ENCODE measurements around the gene PRSS33.

The PRSS33 gene

DNA sequence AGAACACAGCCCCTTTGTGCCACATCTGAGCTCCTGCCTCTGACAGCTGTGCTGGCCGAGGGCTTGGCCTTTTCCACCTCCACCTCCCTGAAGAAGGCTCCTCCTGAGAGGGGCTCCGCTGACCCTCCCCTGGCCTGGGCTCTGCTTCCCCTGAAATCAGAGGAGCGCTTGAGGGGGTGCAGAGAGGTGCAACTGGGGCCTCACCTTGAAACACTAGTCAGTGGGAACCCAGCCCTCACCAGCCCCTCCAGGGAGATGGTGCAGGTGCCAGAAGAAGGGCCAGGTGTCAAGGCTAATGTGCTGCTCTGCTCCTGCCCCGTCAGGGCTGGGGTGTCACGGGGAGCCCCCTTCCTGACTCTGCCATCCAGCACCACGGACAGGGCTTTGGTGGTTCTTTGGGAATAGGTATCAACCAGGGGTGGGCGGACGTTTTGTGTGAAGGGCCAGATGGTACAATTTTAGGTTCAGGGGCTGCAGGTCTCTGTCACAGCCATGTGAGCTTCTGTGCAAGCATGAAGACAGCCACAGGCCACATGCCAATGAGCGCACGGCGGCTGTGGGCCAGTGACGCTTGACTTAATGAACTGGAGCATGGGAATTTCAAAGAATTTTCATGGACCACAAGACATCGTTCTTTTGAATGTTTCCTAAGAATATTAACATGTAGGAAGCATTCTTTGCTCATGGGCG, 40.6 kb upstream of the PRSS33 start:
- no peaks in the 10 kb centered on the region for H3K27me3 ChIP-seq (ENCODE audit: insufficient read depth, low read length)
- no peaks in the 10 kb centered on the region for H3K36me3 ChIP-seq (ENCODE audit: insufficient read depth, low read depth, low read length)
- no peak overlapping the region for H3K27ac ChIP-seq (ENCODE audit: low read length)
- H3K9me3 ChIP-seq (ENCODE audit: insufficient read depth, low read depth, low read length): no peaks in the 10 kb centered on the region
- no peak overlapping the region for H3K4me3 ChIP-seq (ENCODE audit: low read length)
- H3K4me1 ChIP-seq (ENCODE audit: insufficient read depth, low read length): no peaks in the 10 kb centered on the region
- no peak overlapping the region for H3K9ac ChIP-seq (ENCODE audit: low read depth, low read length)

- Histone ChIP-seq H3K4me3 (ENCODE audit: low read length) (no peak overlapping the region), H3K27ac (ENCODE audit: low read length) (no peak overlapping the region), H3K27me3 (ENCODE audit: insufficient read depth, low read length) (no peaks in the 10 kb centered on the region), H3K9ac (ENCODE audit: low read depth, low read length) (no peak overlapping the region), H3K4me1 (ENCODE audit: insufficient read depth, low read length) (no peaks in the 10 kb centered on the region), H3K9me3 (ENCODE audit: insufficient read depth, low read depth, low read length) (no peaks in the 10 kb centered on the region), H3K36me3 (ENCODE audit: insufficient read depth, low read depth, low read length) (no peaks in the 10 kb centered on the region)
Observed at GRCh38 chr16:2827374-2827791, 40.0 kb upstream of the PRSS33 start.

- H3K9me3 ChIP-seq (ENCODE audit: insufficient read depth, low read depth, low read length): no peaks in the 10 kb centered on the region
- no peaks in the 10 kb centered on the region for H3K27me3 ChIP-seq (ENCODE audit: insufficient read depth, low read length)
- H3K4me1 ChIP-seq (ENCODE audit: insufficient read depth, low read length): no peaks in the 10 kb centered on the region
- no peak overlapping the region for H3K4me3 ChIP-seq (ENCODE audit: low read length)
- H3K9ac ChIP-seq (ENCODE audit: low read depth, low read length): no peak overlapping the region
- no peaks in the 10 kb centered on the region for H3K36me3 ChIP-seq (ENCODE audit: insufficient read depth, low read depth, low read length)
- H3K27ac ChIP-seq (ENCODE audit: low read length): no peak overlapping the region
Observed at GRCh38 chr16:2826591-2827373, 39.4 kb upstream of the PRSS33 start.

GRCh38 chr16:2825906-2826305, 38.5 kb upstream of the PRSS33 start:
- H3K27ac ChIP-seq (ENCODE audit: low read length): no peak overlapping the region
- no peaks in the 10 kb centered on the region for H3K27me3 ChIP-seq (ENCODE audit: insufficient read depth, low read length)
- H3K36me3 ChIP-seq (ENCODE audit: insufficient read depth, low read depth, low read length): no peaks in the 10 kb centered on the region
- H3K9me3 ChIP-seq (ENCODE audit: insufficient read depth, low read depth, low read length): no peaks in the 10 kb centered on the region
- no peaks in the 10 kb centered on the region for H3K4me1 ChIP-seq (ENCODE audit: insufficient read depth, low read length)
- no peak overlapping the region for H3K4me3 ChIP-seq (ENCODE audit: low read length)
- no peak overlapping the region for H3K9ac ChIP-seq (ENCODE audit: low read depth, low read length)

- no peak overlapping the region for H3K9ac ChIP-seq (ENCODE audit: low read depth, low read length)
- H3K9me3 ChIP-seq (ENCODE audit: insufficient read depth, low read depth, low read length): no peaks in the 10 kb centered on the region
- H3K36me3 ChIP-seq (ENCODE audit: insufficient read depth, low read depth, low read length): no peaks in the 10 kb centered on the region
- no peaks in the 10 kb centered on the region for H3K4me1 ChIP-seq (ENCODE audit: insufficient read depth, low read length)
- no peak overlapping the region for H3K4me3 ChIP-seq (ENCODE audit: low read length)
- H3K27ac ChIP-seq (ENCODE audit: low read length): no peak overlapping the region
- no peaks in the 10 kb centered on the region for H3K27me3 ChIP-seq (ENCODE audit: insufficient read depth, low read length)
Observed at GRCh38 chr16:2825049-2825742, 37.8 kb upstream of the PRSS33 start.

GRCh38 chr16:2824626-2825025, 37.3 kb upstream of the PRSS33 start:
- no peak overlapping the region; the same call in 1 of the 2 replicates for H3K9ac ChIP-seq (ENCODE audit: low read depth, low read length)
- H3K27me3 ChIP-seq (ENCODE audit: insufficient read depth, low read length): no peaks in the 10 kb centered on the region
- no peaks in the 10 kb centered on the region for H3K4me1 ChIP-seq (ENCODE audit: insufficient read depth, low read length)
- no peaks in the 10 kb centered on the region for H3K9me3 ChIP-seq (ENCODE audit: insufficient read depth, low read depth, low read length)
- no peaks in the 10 kb centered on the region for H3K36me3 ChIP-seq (ENCODE audit: insufficient read depth, low read depth, low read length)
- no peak overlapping the region for H3K27ac ChIP-seq (ENCODE audit: low read length)
- H3K4me3 ChIP-seq (ENCODE audit: low read length): no peak overlapping the region

- no peaks in the 10 kb centered on the region for H3K27me3 ChIP-seq (ENCODE audit: insufficient read depth, low read length)
- H3K9me3 ChIP-seq (ENCODE audit: insufficient read depth, low read depth, low read length): no peaks in the 10 kb centered on the region
- H3K27ac ChIP-seq (ENCODE audit: low read length): no peak overlapping the region
- no peaks in the 10 kb centered on the region for H3K4me1 ChIP-seq (ENCODE audit: insufficient read depth, low read length)
- H3K4me3 ChIP-seq (ENCODE audit: low read length): no peak overlapping the region
- H3K36me3 ChIP-seq (ENCODE audit: insufficient read depth, low read depth, low read length): no peaks in the 10 kb centered on the region
- H3K9ac ChIP-seq (ENCODE audit: low read depth, low read length): no peak overlapping the region
Observed at GRCh38 chr16:2822496-2822895, 35.1 kb upstream of the PRSS33 start.

GRCh38 chr16:2822158-2822495, 34.8 kb upstream of the PRSS33 start:
- Histone ChIP-seq H3K27ac (ENCODE audit: low read length) (no peak overlapping the region), H3K4me1 (ENCODE audit: insufficient read depth, low read length) (no peaks in the 10 kb centered on the region), H3K27me3 (ENCODE audit: insufficient read depth, low read length) (no peaks in the 10 kb centered on the region), H3K9ac (ENCODE audit: low read depth, low read length) (no peak overlapping the region), H3K9me3 (ENCODE audit: insufficient read depth, low read depth, low read length) (no peaks in the 10 kb centered on the region), H3K36me3 (ENCODE audit: insufficient read depth, low read depth, low read length) (no peaks in the 10 kb centered on the region), H3K4me3 (ENCODE audit: low read length) (no peak overlapping the region)

- H3K27me3 ChIP-seq (ENCODE audit: insufficient read depth, low read length): no peaks in the 10 kb centered on the region
- H3K9me3 ChIP-seq (ENCODE audit: insufficient read depth, low read depth, low read length): no peaks in the 10 kb centered on the region
- H3K36me3 ChIP-seq (ENCODE audit: insufficient read depth, low read depth, low read length): no peaks in the 10 kb centered on the region
- H3K4me3 ChIP-seq (ENCODE audit: low read length): no peak overlapping the region
- H3K27ac ChIP-seq (ENCODE audit: low read length): no peak overlapping the region
- H3K4me1 ChIP-seq (ENCODE audit: insufficient read depth, low read length): no peaks in the 10 kb centered on the region
- no peak overlapping the region for H3K9ac ChIP-seq (ENCODE audit: low read depth, low read length)
Observed at GRCh38 chr16:2821487-2822157, 34.3 kb upstream of the PRSS33 start.

DNA sequence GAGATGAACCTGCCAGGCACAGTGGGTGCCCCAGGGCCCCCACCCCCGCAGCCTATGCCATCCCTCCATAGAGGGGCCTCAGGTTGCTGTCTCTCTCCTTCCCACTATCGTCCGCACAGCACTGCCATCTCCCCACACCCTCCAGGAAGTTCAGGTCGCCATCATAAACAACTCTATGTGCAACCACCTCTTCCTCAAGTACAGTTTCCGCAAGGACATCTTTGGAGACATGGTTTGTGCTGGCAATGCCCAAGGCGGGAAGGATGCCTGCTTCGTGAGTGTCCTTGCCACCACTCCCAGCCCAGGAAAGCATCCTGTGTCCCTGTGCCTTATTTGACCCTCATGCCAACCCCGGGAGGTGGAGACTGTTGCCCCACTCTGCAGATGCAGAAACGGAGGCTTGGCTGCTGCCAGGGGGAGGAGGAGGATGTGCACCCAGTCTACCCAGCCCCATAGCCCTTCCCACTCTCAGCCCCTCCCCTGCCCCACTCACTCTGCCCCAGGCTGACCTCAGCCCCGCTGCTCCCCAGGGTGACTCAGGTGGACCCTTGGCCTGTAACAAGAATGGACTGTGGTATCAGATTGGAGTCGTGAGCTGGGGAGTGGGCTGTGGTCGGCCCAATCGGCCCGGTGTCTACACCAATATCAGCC, 33.6 kb upstream of the PRSS33 start:
- H3K27me3 ChIP-seq (ENCODE audit: insufficient read depth, low read length): no peaks in the 10 kb centered on the region

More for the DNA sequence above, 33.6 kb upstream of the PRSS33 start:
- H3K36me3 ChIP-seq (ENCODE audit: insufficient read depth, low read depth, low read length): no peaks in the 10 kb centered on the region
- no peaks in the 10 kb centered on the region for H3K4me1 ChIP-seq (ENCODE audit: insufficient read depth, low read length)
- H3K9me3 ChIP-seq (ENCODE audit: insufficient read depth, low read depth, low read length): no peaks in the 10 kb centered on the region
- H3K4me3 ChIP-seq (ENCODE audit: low read length): no peak overlapping the region
- no peak overlapping the region for H3K27ac ChIP-seq (ENCODE audit: low read length)
- no peak overlapping the region for H3K9ac ChIP-seq (ENCODE audit: low read depth, low read length)

Data from iPS-20b (cell line).